SK-N-SH treated with all-trans-retinoic acid at 6 μM for 48 hours (cell line): Measurements from ENCODE around the gene XAGE1B.

Source experiments
- SNAI2 ChIP-seq: fragments of 250-450 bp; sonication (Bioruptor Pico); IDR thresholded peaks from 2 replicates; pipeline ENCODE4 v1.5.0; 2020; ENCODE audit warnings: mild to moderate bottlenecking, moderate library complexity
- TF ChIP-seq, protein P1 (sequence below): fragments of 250-450 bp; sonication (Bioruptor Pico); IDR thresholded peaks from 2 replicates; pipeline ENCODE4 v1.5.1; 2021; ENCODE audit warnings: mild to moderate bottlenecking, moderate library complexity

DNA sequence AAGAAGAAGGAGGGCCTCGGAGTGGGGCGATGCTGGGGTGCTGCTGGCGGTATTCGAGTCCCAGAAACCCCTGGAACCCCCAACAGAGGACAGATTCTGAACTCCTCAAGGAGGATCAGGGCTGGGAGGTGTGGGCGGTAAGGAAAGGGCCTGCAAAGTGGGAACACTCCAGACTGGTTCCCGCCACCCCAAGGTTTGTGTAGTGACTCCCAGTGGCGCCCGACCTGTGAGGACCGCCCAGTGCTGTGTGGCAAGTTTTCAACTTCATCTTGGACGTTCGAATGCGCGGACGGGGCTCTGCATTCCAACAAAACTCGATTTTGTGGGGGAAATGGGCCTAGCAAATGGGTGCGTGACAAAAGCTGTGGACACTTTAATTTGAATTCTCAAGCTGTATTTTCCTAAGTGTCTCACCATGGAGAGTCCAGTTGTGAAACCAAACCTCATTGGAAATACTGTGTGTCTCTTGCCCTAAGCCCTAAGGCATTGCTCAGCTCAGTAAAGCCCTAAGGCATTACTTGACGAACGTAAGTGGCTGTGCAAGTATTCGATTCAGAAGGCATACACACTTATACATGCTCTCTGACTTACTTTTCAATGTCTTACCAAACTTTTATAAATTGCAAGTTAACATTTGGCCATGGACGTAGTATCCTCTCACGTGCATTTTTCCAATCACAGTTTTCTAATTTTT lies 27.4 kb upstream of the XAGE1B start:
- TF ChIP-seq SNAI2 (CRISPR knock-in tag), result no peak
- TF ChIP-seq, protein P1, sequence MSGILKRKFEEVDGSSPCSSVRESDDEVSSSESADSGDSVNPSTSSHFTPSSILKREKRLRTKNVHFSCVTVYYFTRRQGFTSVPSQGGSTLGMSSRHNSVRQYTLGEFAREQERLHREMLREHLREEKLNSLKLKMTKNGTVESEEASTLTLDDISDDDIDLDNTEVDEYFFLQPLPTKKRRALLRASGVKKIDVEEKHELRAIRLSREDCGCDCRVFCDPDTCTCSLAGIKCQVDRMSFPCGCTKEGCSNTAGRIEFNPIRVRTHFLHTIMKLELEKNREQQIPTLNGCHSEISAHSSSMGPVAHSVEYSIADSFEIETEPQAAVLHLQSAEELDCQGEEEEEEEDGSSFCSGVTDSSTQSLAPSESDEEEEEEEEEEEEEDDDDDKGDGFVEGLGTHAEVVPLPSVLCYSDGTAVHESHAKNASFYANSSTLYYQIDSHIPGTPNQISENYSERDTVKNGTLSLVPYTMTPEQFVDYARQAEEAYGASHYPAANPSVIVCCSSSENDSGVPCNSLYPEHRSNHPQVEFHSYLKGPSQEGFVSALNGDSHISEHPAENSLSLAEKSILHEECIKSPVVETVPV (CRISPR knock-in tag), result no peak
